ENCODE measurements around the gene ZNF654. TPM values are rescaled to one million over a fixed set of nuclear protein-coding genes. Genes with fewer than 3 reads are reported as not detected.

ZNF654 gene
- total and polyA plus RNA-seq, 2 of the 13 experiments (the other 11 are each of a cell fraction or from before 2014, with no cell fraction given) = 1.8 to 4.1 TPM

- H3K27me3 ChIP-seq (ENCODE audit: control insufficient read depth in 1 of 2, insufficient read depth in 2 of 2, low read length in 2 of 2) = no peaks in the 10 kb centered on the region
- ChIA-PET POLR2A (no interaction called here), CTCF (ENCODE audit: low intra/inter-chr PET ratio, low total read pairs) (no interaction called here)
- H3K79me2 ChIP-seq (ENCODE audit: insufficient read depth, low read length) = no peaks in the 10 kb centered on the region
- no peak for DNase-seq (ENCODE audit: low spot score)
- H3K36me3 ChIP-seq (replicated peaks in 1 of 2; ENCODE audit: control insufficient read depth in 1 of 2, insufficient read depth in 2 of 2, low read length in 2 of 2) = peaks cover 0 to 23% of the 10 kb centered on the region in 2 experiments; a peak in 1 of 5 replicates
- no peaks in the 10 kb centered on the region for H3K4me1 ChIP-seq (ENCODE audit: insufficient read depth, low read length)
- FAIRE-seq = no peak
- no peak overlapping the region for H3K4me3 ChIP-seq (replicated peaks in 1 of 3; ENCODE audit: insufficient read depth in 1 of 3, low read depth in 2 of 3, low read length in 3 of 3)
- no peak overlapping the region for H3K4me2 ChIP-seq (ENCODE audit: low read depth, low read length)
- no peak overlapping the region for H3K27ac ChIP-seq (ENCODE audit: extremely low read length, insufficient read depth, low read length)
- no peak overlapping the region for H3K9ac ChIP-seq (ENCODE audit: insufficient read depth, low read depth, low read length)
- H4K20me1 ChIP-seq (ENCODE audit: insufficient read depth, low read length) = no peaks in the 10 kb centered on the region
- ATAC-seq = no peak
- WGBS (ENCODE audit: low lambda C conversion rate) = 0% methylated on average over 1 of the region's 1 CpG
- no TSS peak for BruUV-seq (replicated peaks)
- H2AFZ ChIP-seq (ENCODE audit: low read length) = no peak overlapping the region
- H3K9me3 ChIP-seq (ENCODE audit: low read length) = no peaks in the 10 kb centered on the region
- intact Hi-C loops (cut with micrococcal nuclease; ENCODE audit: unreplicated experiment) (loop anchor here (5.0 kb wide), 1 partner anchor 76 kb away; the partner anchor contains the start of genes CGGBP1 and ZNF654), in situ Hi-C loops (cut with HindIII; ENCODE audit: extremely low pct_ligation_motif_present, low pct_unique_long_range_greater_than_20kb) (no loop called here)
- TF ChIP-seq KDM2A (CRISPR knock-in tag; IDR thresholded peaks at IDR 0.05; ENCODE audit: borderline replicate concordance, low read depth) (no peak), DNMT1 (CRISPR knock-in tag; IDR thresholded peaks at IDR 0.05) (no peak), ZNF782 (CRISPR knock-in tag; IDR thresholded peaks at IDR 0.05; ENCODE audit: borderline replicate concordance) (no peak), ZFP62 (CRISPR knock-in tag; IDR thresholded peaks at IDR 0.05) (no peak), MEIS2 (CRISPR knock-in tag; IDR thresholded peaks at IDR 0.05) (no peak)
Observed at GRCh38 chr3:88133711-88134263, 74.7 kb downstream of the ZNF654 start.

- ATAC-seq (no peak), FAIRE-seq (no peak), DNase-seq (ENCODE audit: low spot score) (no peak)
- H3K9ac ChIP-seq (ENCODE audit: insufficient read depth, low read depth, low read length) = no peak overlapping the region
- no peaks in the 10 kb centered on the region for H3K27me3 ChIP-seq (ENCODE audit: control insufficient read depth in 1 of 2, insufficient read depth in 2 of 2, low read length in 2 of 2)
- H3K36me3 ChIP-seq (replicated peaks in 1 of 2; ENCODE audit: control insufficient read depth in 1 of 2, insufficient read depth in 2 of 2, low read length in 2 of 2) = peaks cover 5 to 27% of the 10 kb centered on the region in 2 experiments; a peak in 4 of 5 replicates
- H3K4me1 ChIP-seq (ENCODE audit: insufficient read depth, low read length) = no peaks in the 10 kb centered on the region
- intact Hi-C loops (cut with micrococcal nuclease; ENCODE audit: unreplicated experiment) (no loop called here), in situ Hi-C loops (cut with HindIII; ENCODE audit: extremely low pct_ligation_motif_present, low pct_unique_long_range_greater_than_20kb) (no loop called here)
- no peak overlapping the region for H3K4me3 ChIP-seq (replicated peaks in 1 of 3; ENCODE audit: insufficient read depth in 1 of 3, low read depth in 2 of 3, low read length in 3 of 3)
- 93% methylated on average over 1 of the region's 1 CpG for WGBS (ENCODE audit: low lambda C conversion rate)
- H4K20me1 ChIP-seq (ENCODE audit: insufficient read depth, low read length) = no peaks in the 10 kb centered on the region
- BruUV-seq (replicated peaks) = no TSS peak
- no peak overlapping the region for H2AFZ ChIP-seq (ENCODE audit: low read length)
- ChIA-PET POLR2A (no interaction called here), CTCF (ENCODE audit: low intra/inter-chr PET ratio, low total read pairs) (no interaction called here)
- H3K4me2 ChIP-seq (ENCODE audit: low read depth, low read length) = no peak overlapping the region
- H3K27ac ChIP-seq (ENCODE audit: extremely low read length, insufficient read depth, low read length) = no peak overlapping the region
- no peaks in the 10 kb centered on the region for H3K9me3 ChIP-seq (ENCODE audit: low read length)
- H3K79me2 ChIP-seq (ENCODE audit: insufficient read depth, low read length) = no peaks in the 10 kb centered on the region
- TF ChIP-seq ZNF121 (CRISPR knock-in tag; IDR thresholded peaks at IDR 0.05) (no peak), KLF13 (CRISPR knock-in tag; IDR thresholded peaks at IDR 0.05) (no peak), EEA1 (CRISPR knock-in tag; IDR thresholded peaks at IDR 0.05; ENCODE audit: borderline replicate concordance) (no peak), IRF9 (CRISPR knock-in tag; IDR thresholded peaks at IDR 0.05; ENCODE audit: borderline replicate concordance) (no peak)
Observed at GRCh38 chr3:88137836-88138235, 78.8 kb downstream of the ZNF654 start.

All from HepG2 (cell line).